WI38 (cell line): ENCODE data around the gene CA6.
"Not testable (repeated sequence)": the region's sequence is repeated elsewhere in the genome, so short reads cannot be mapped to it uniquely, and the experiment has no call there.

Source experiments
- H3K4me3 ChIP-seq: 2 replicates; pipeline ENCODE4 v1.5.1; 2011; ENCODE audit warnings: low read depth, mild to moderate bottlenecking, control low read depth, low read length
- CTCF ChIP-seq: IDR thresholded peaks from 2 replicates; pipeline ENCODE4 v1.5.1; 2012; ENCODE audit warnings: low read depth, mild to moderate bottlenecking, control low read depth, low read length

CA6 gene

GRCh38 chr1:9010781-9011323 is 65.2 kb downstream of the CA6 start:
- H3K4me3 ChIP-seq, result no peak overlapping the region
- no peak for TF ChIP-seq CTCF

- no peak for TF ChIP-seq CTCF
- H3K4me3 ChIP-seq, result no peak overlapping the region
Observed at GRCh38 chr1:9013819-9014218, 68.2 kb downstream of the CA6 start.

- H3K4me3 ChIP-seq, result no peak overlapping the region
- no peak for TF ChIP-seq CTCF
Observed at GRCh38 chr1:9014475-9015375, 69.1 kb downstream of the CA6 start.

GRCh38 chr1:9016455-9016854 is 70.8 kb downstream of the CA6 start:
- no peak for TF ChIP-seq CTCF
- no peak overlapping the region for H3K4me3 ChIP-seq

- no peak overlapping the region for H3K4me3 ChIP-seq
- TF ChIP-seq CTCF, result no peak
Observed at GRCh38 chr1:9018333-9018732, 72.7 kb downstream of the CA6 start.

- no peak overlapping the region for H3K4me3 ChIP-seq
- TF ChIP-seq CTCF, result no peak
Observed at GRCh38 chr1:9019896-9020295, 74.2 kb downstream of the CA6 start.

- TF ChIP-seq CTCF, result no peak
- H3K4me3 ChIP-seq, result no peak overlapping the region
Observed at GRCh38 chr1:9020305-9020704, 74.6 kb downstream of the CA6 start.

- not testable (repeated sequence) for H3K4me3 ChIP-seq
Observed at GRCh38 chr1:9022026-9022738, 76.5 kb downstream of the CA6 start.
